Measurements from ENCODE around the gene CAPSL.

DNA sequence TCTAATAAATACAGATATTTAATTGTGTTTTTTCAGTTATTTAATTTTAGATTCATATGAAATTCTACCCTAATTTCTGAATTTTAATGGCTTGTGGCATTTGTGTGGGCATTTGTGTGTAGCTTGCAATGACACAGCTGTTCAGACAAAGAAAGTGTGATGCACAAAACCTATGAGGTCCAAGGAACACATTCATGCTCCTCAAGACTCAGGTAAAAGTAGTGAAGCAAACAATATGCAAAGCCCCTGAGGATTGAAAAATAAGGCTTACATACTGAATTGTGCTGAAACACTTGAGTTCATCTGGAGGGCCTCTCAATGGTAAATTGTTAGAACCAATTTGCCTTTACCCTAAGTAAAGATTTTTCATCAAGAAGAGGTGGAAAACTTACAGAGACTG lies 53.6 kb downstream of the CAPSL start:
- TF ChIP-seq, protein P1, sequence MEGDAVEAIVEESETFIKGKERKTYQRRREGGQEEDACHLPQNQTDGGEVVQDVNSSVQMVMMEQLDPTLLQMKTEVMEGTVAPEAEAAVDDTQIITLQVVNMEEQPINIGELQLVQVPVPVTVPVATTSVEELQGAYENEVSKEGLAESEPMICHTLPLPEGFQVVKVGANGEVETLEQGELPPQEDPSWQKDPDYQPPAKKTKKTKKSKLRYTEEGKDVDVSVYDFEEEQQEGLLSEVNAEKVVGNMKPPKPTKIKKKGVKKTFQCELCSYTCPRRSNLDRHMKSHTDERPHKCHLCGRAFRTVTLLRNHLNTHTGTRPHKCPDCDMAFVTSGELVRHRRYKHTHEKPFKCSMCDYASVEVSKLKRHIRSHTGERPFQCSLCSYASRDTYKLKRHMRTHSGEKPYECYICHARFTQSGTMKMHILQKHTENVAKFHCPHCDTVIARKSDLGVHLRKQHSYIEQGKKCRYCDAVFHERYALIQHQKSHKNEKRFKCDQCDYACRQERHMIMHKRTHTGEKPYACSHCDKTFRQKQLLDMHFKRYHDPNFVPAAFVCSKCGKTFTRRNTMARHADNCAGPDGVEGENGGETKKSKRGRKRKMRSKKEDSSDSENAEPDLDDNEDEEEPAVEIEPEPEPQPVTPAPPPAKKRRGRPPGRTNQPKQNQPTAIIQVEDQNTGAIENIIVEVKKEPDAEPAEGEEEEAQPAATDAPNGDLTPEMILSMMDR (IDR thresholded peaks at IDR 0.05): no peak
- no peak for TF ChIP-seq POLR2A (IDR thresholded peaks at IDR 0.05)
